ENCODE results near the gene ARRDC4. TPM values are rescaled to one million over a fixed set of nuclear protein-coding genes. Genes with fewer than 3 reads are reported as not detected.

Gene ARRDC4
- total and polyA plus RNA-seq, 2 donors (not counting 1 experiment from before 2014, with no cell fraction given): 1.1 to 6.7 TPM

GRCh38 chr15:98002419-98002818 is 41.9 kb downstream of the ARRDC4 start:
- H3K27ac Mint-ChIP-seq: no peak overlapping the region
- H4K20me1 ChIP-seq (ENCODE audit: control insufficient read depth, insufficient read depth, low read length, poor library complexity, severe bottlenecking): no peaks in the 10 kb centered on the region

GRCh38 chr15:98002866-98003265 is 42.4 kb downstream of the ARRDC4 start:
- no peak overlapping the region for H3K4me3 Mint-ChIP-seq
- Histone ChIP-seq H4K20me1 (ENCODE audit: control insufficient read depth, insufficient read depth, low read length, poor library complexity, severe bottlenecking) (no peaks in the 10 kb centered on the region), H3K79me2 (ENCODE audit: control insufficient read depth, insufficient read depth, low read length) (no peaks in the 10 kb centered on the region), H2AFZ (ENCODE audit: insufficient read depth, low read depth, low read length, poor library complexity, severe bottlenecking) (no peak overlapping the region), H3K4me1 (ENCODE audit: control insufficient read depth in 2 of 2, insufficient read depth in 2 of 2, low read length in 2 of 2) (no peaks in the 10 kb centered on the region), H3K4me3 (ENCODE audit: control extremely low read depth in 1 of 5, extremely low read depth in 1 of 5, insufficient read depth in 1 of 5, low read depth in 2 of 5, low read length in 4 of 5) (no peak overlapping the region), H3K4me2 (replicated peaks; ENCODE audit: low read depth, low read length, poor library complexity, severe bottlenecking) (no peak overlapping the region), H3K27ac (ENCODE audit: low read length in 2 of 2) (no peak overlapping the region), H3K9me3 (ENCODE audit: control extremely low read depth in 1 of 3, control insufficient read depth in 2 of 3, insufficient read depth in 1 of 3, low read length in 2 of 3) (peaks cover 0 to 4% (median 0%) of the 10 kb centered on the region in 3 donors), H3K27me3 (replicated peaks in 1 of 4; ENCODE audit: control extremely low read depth in 1 of 4, control insufficient read depth in 3 of 4, insufficient read depth in 4 of 4, low read length in 3 of 4) (no peaks in the 10 kb centered on the region), H3K36me3 (replicated peaks in 1 of 2; ENCODE audit: control extremely low read depth in 1 of 2, control insufficient read depth in 1 of 2, extremely low read depth in 1 of 2, insufficient read depth in 2 of 2, low read length in 1 of 2) (no peaks in the 10 kb centered on the region), H3K9ac (ENCODE audit: low read length) (no peak overlapping the region)
- ChIA-PET CTCF (no interaction called here), POLR2A (no interaction called here)
- 75% methylated on average over 1 of the region's 4 CpGs for WGBS (ENCODE audit: insufficient coverage)
- intact Hi-C loops (cut with micrococcal nuclease): no loop called here
- no peaks in the 10 kb centered on the region for H3K27me3 Mint-ChIP-seq
- no peak for TF ChIP-seq EZH2 (IDR thresholded peaks at IDR 0.05; ENCODE audit: borderline replicate concordance, insufficient read depth, low read depth, low read length, poor library complexity, severe bottlenecking)
- TF ChIP-seq, protein P1, sequence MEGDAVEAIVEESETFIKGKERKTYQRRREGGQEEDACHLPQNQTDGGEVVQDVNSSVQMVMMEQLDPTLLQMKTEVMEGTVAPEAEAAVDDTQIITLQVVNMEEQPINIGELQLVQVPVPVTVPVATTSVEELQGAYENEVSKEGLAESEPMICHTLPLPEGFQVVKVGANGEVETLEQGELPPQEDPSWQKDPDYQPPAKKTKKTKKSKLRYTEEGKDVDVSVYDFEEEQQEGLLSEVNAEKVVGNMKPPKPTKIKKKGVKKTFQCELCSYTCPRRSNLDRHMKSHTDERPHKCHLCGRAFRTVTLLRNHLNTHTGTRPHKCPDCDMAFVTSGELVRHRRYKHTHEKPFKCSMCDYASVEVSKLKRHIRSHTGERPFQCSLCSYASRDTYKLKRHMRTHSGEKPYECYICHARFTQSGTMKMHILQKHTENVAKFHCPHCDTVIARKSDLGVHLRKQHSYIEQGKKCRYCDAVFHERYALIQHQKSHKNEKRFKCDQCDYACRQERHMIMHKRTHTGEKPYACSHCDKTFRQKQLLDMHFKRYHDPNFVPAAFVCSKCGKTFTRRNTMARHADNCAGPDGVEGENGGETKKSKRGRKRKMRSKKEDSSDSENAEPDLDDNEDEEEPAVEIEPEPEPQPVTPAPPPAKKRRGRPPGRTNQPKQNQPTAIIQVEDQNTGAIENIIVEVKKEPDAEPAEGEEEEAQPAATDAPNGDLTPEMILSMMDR (IDR thresholded peaks at IDR 0.05): no peak
- no peak overlapping the region for H3K27ac Mint-ChIP-seq
- H3K9me3 Mint-ChIP-seq (ENCODE audit: insufficient read depth): no peaks in the 10 kb centered on the region
- no peak for DNase-seq
- no peak for ATAC-seq (ENCODE audit: low read depth)
- no peaks in the 10 kb centered on the region for H3K4me1 Mint-ChIP-seq

More at GRCh38 chr15:98002419-98002818, 41.9 kb downstream of the ARRDC4 start:
- ChIA-PET POLR2A (no interaction called here), CTCF (no interaction called here)
- Histone ChIP-seq H3K4me1 (ENCODE audit: control insufficient read depth in 2 of 2, insufficient read depth in 2 of 2, low read length in 2 of 2) (no peaks in the 10 kb centered on the region), H3K27me3 (replicated peaks in 1 of 4; ENCODE audit: control extremely low read depth in 1 of 4, control insufficient read depth in 3 of 4, insufficient read depth in 4 of 4, low read length in 3 of 4) (no peaks in the 10 kb centered on the region), H3K9ac (ENCODE audit: low read length) (no peak overlapping the region), H3K27ac (ENCODE audit: low read length in 2 of 2) (no peak overlapping the region), H3K9me3 (ENCODE audit: control extremely low read depth in 1 of 3, control insufficient read depth in 2 of 3, insufficient read depth in 1 of 3, low read length in 2 of 3) (peaks cover 0 to 4% (median 0%) of the 10 kb centered on the region in 3 donors), H3K79me2 (ENCODE audit: control insufficient read depth, insufficient read depth, low read length) (no peaks in the 10 kb centered on the region), H2AFZ (ENCODE audit: insufficient read depth, low read depth, low read length, poor library complexity, severe bottlenecking) (no peak overlapping the region), H3K36me3 (replicated peaks in 1 of 2; ENCODE audit: control extremely low read depth in 1 of 2, control insufficient read depth in 1 of 2, extremely low read depth in 1 of 2, insufficient read depth in 2 of 2, low read length in 1 of 2) (no peaks in the 10 kb centered on the region), H3K4me3 (ENCODE audit: control extremely low read depth in 1 of 5, extremely low read depth in 1 of 5, insufficient read depth in 1 of 5, low read depth in 2 of 5, low read length in 4 of 5) (no peak overlapping the region), H3K4me2 (replicated peaks; ENCODE audit: low read depth, low read length, poor library complexity, severe bottlenecking) (no peak overlapping the region)
- intact Hi-C loops (cut with micrococcal nuclease): no loop called here
- ATAC-seq (ENCODE audit: low read depth) (no peak), DNase-seq (no peak)
- TF ChIP-seq, protein P1 (IDR thresholded peaks at IDR 0.05): no peak
- no peak for TF ChIP-seq EZH2 (IDR thresholded peaks at IDR 0.05; ENCODE audit: borderline replicate concordance, insufficient read depth, low read depth, low read length, poor library complexity, severe bottlenecking)
- Mint-ChIP-seq H3K4me3 (no peak overlapping the region), H3K27me3 (no peaks in the 10 kb centered on the region), H3K9me3 (ENCODE audit: insufficient read depth) (no peaks in the 10 kb centered on the region), H3K4me1 (no peaks in the 10 kb centered on the region)
- 100% methylated on average over 3 of the region's 3 CpGs for WGBS (ENCODE audit: insufficient coverage)

Measured in B cell (primary cell).